HG03469 (cell line): ENCODE results near the gene CEBPZOS.
"Not testable (repeated sequence)": the region's sequence is repeated elsewhere in the genome, so short reads cannot be mapped to it uniquely, and the experiment has no call there.

Experiments used
- ATAC-seq: cut with Tn5 transposase; IDR thresholded peaks from one replicate; pipeline ENCODE4 v1.9.1; 2021; ENCODE audit warnings: mild to moderate bottlenecking, moderate library complexity, moderate number of reproducible peaks; ENCODE audit not compliant: unreplicated experiment

CEBPZOS gene

DNA sequence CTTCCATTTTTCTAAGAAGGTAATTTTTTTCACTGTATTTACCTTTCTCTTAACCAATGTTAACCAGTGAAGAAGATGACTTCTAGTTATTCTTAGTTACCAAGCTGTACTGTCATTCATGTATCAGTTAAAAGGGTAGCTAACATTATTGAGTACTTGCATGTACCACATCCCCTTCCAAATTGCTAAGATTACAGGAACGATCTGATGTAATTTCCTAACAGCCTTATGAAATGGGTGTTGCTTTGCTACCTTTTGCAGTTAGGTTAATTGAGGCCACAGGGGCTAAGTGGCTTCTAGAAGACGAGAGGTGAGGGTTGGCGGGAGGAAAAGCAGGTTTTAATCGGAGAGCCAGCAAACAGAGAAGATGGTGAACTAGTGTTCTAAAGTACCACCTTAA lies 6.0 kb upstream of the CEBPZOS start:
- no peak for ATAC-seq

- no peak for ATAC-seq
Observed at GRCh38 chr2:37191253-37191652, 5.0 kb upstream of the CEBPZOS start.

- no peak for ATAC-seq
Observed at GRCh38 chr2:37191747-37192146, 4.5 kb upstream of the CEBPZOS start.

DNA sequence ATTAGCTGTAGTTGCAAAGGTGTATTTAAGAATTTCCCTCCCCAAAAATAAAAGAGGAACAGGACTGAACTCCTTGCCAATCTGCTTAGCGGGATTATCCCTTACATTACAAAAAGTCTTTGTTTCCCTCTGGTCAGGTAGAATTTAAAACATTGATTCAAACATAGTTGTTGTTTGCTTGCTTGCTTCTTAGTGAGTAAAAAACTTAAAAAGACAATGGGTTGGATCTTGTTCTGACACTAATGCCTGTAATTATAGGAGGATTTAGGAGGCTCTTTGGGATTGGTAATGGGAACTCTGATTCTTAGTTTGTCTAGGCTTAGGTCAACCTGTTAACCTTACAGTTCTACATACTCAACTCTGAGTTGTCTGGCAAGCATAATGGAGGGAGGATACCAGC lies 3.7 kb upstream of the CEBPZOS start:
- no peak for ATAC-seq

- ATAC-seq = not testable (repeated sequence)
Observed at GRCh38 chr2:37195862-37196319, 405 bp upstream of the CEBPZOS start.

GRCh38 chr2:37198681-37199065 lies 2.4 kb downstream of the CEBPZOS start:
- ATAC-seq = no peak

DNA sequence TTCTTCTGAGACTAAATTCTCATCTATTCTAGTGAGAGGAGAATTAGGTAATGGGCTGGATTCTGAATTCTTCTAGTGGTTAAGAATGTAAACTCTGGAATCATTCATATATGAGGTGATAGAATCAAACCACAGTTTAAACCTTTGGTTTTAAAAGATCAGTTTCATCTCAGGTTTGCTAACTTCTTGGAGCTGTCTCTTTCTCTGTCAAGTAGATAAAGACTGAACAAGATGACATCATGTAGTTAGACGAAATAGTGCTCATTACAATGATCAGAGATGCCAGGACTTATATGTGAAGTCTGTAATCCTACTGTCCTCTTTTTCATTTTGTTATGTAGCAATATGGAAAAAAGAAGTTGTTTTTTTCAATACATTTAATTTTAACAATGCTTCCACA lies 4.9 kb downstream of the CEBPZOS start:
- no peak for ATAC-seq

DNA sequence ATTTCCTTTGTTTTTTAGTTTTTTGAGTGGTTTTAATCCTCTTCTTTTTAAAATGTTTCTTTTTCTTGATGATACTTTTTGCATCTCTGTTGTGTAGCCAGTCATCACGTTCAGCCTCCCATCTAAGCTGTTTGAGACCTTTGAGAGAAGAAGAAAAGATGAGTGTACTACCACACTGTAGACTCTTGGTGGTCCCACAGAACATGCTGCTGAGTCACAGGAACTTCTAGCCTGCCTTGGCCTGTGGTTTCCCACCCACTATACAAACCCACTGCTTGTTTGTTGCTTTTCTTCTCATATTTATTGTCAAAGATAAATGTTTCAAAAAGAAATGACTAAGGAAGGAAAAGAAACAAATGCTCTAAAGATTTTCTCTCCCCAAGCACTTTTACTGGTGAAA lies 5.5 kb downstream of the CEBPZOS start:
- no peak for ATAC-seq

- no peak for ATAC-seq
Observed at GRCh38 chr2:37203708-37204107, 7.4 kb downstream of the CEBPZOS start.

DNA sequence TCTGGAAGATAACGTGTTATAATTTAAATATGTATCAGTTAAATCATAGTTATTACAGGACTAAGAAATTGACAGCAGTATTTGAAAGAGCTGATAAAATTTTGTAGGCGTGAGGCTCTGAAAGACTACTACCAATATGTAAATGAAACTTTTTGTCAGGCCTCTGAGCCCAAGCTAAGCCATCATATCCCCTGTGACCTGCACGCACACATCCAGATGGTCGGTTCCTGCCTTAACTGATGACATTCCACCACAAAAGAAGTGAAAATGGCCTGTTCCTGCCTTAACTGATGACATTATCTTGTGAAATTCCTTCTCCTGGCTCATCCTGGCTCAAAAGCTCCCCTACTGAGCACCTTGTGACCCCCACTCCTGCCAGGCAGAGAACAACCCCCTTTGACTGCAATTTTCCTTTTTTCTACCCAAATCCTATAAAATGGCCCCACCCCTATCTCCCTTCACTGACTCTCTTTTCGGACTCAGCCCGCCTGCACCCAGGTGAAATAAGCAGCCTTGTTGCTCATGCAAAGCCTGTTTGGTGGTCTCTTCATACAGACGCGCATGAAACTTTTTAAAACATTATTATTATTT lies 8.9 kb downstream of the CEBPZOS start:
- ATAC-seq = not testable (repeated sequence)

DNA sequence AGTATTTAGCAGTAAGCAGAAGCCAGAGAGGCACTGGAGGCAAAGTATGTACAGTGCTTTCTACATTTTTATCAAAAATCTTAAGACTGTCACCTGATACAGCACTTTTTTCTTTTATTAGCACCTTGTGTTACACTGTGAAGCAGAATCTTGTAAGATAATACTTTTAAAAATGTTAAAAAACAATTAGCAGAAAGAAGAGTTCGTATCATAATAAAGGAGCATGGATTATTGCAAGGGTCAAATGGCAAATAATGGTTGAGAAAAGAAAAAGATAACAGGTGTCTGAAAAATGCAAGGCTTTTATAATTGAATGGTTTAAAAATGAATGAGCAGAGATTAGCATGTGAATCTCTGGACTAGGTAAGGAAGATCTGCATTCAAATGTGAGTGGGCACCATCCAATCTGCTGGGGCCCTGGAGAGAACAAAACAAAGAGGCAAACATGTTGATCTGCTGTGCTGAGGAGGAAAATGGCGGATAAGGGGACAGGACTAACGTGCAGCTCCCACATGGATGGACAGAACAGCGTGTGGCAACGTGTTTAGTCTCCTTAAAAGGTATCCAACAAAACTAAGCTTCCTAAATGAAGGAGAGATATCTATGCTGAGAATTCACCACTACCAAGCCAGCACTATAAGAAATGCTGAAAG lies 9.5 kb downstream of the CEBPZOS start:
- no peak for ATAC-seq

GRCh38 chr2:37206760-37207159 lies 10.5 kb downstream of the CEBPZOS start:
- ATAC-seq = not testable (repeated sequence)

- ATAC-seq = no peak
Observed at GRCh38 chr2:37211212-37211611, 14.9 kb downstream of the CEBPZOS start.

GRCh38 chr2:37211939-37212338 lies 15.6 kb downstream of the CEBPZOS start:
- no peak for ATAC-seq

- no peak for ATAC-seq
Observed at GRCh38 chr2:37215250-37215649, 19.0 kb downstream of the CEBPZOS start.

DNA sequence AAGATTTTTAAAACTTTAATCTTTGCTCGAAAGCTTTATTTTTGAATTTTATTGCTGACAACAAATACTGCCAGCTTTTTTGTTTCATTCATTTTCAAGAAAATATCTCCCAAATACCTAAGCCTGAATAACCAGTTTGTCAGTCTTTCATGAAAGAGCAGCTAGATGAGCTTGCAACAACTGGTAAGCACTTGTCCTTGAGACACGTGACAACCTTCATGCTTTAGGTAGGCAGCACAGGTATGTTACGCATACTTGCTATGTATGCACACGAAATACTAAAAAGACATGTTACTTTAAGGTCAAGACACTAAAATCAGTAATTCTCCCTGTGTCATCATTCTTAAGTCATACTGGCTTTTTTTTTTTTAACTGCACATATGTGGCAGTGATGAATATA lies 22.8 kb downstream of the CEBPZOS start:
- no peak for ATAC-seq

DNA sequence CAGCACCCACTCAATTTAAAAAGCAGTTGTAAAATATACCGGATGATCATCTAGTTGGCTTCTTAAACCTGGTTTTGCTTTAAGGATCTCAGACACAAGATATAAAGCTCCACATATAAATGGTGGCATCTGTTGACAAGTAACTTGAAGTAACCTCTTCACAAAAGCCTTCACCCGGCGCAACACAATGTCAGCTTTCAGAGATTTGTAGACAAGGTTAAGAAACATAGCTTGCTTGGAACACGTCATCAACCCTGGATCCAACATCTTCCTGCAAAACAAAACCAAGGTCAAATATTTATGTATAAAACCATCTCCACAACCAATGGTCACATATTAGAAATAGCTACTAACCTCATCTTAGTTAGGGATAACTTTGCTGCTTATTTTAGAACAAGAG lies 26.8 kb downstream of the CEBPZOS start:
- no peak for ATAC-seq

- no peak for ATAC-seq
Observed at GRCh38 chr2:37224063-37224462, 27.8 kb downstream of the CEBPZOS start.

DNA sequence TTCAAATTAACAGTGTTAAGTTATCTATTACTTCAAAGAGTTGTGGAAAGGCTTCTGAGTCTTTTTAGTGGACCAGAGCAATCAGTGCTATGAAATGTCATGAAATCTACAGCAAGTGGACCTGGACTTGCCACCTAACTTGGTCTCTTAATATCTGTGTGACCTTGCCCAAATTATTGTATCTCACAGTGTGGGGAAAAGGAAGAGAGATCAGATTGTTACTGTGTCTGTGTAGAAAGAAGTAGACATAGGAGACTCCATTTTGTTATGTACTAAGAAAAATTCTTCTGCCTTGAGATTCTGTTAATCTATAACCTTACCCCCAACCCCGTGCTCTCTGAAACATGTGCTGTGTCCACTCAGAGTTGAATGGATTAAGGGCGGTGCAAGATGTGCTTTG lies 28.8 kb downstream of the CEBPZOS start:
- not testable (repeated sequence) for ATAC-seq

GRCh38 chr2:37226863-37227262 lies 30.6 kb downstream of the CEBPZOS start:
- ATAC-seq = no peak

DNA sequence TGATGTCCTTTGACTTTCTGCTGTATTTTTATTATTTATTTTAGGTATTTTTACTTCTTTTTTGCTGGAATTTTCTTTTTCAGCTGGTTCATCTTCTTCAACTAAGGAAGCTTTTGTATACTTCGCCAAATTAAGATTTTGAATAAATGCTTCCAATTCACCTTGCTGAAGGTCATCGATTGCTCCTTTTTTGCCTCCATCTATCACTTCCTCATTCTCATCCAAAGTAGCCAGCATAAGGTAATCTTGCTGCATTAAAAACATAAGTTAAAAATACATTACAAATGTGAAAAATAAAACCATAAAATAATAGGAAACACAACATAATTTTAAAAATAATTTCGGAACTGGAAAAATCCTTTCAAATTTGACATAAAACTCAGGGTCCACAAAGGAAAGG lies 32.5 kb downstream of the CEBPZOS start:
- no peak for ATAC-seq

- ATAC-seq = no peak
Observed at GRCh38 chr2:37230581-37230980, 34.3 kb downstream of the CEBPZOS start.
